Measurements from ENCODE around the gene C19orf73. TPM values are rescaled to one million over a fixed set of nuclear protein-coding genes. Genes with fewer than 3 reads are reported as not detected.
"Not testable (repeated sequence)": the region's sequence is repeated elsewhere in the genome, so short reads cannot be mapped to it uniquely, and the experiment has no call there.

Gene C19orf73
- total and polyA plus RNA-seq, 2 donors = 1.6 TPM; not detected in 1

DNA sequence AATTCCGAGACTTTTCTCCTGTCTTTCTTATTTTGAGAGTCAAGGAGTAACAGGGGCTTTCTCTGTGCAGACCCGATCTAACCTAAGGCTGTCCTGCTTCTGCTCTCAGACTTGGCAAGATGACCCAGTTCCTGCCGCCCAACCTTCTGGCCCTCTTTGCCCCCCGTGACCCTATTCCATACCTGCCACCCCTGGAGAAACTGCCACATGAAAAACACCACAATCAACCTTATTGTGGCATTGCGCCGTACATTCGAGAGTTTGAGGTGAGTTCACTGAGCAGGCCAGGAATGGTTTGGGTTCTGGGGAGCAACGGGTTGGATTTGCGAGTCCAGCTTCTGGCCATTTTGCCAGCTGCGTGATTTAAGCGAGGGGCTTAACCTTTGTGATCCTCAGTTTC is 32.6 kb downstream of the C19orf73 start:
- DNase-seq (ENCODE audit: extremely low spot score) = no peak
- H3K4me3 ChIP-seq (ENCODE audit: low read depth, low read length) = peak overlapping the region; percentile 86
- WGBS = 59% methylated on average over 11 of the region's 11 CpGs
- no peaks in the 10 kb centered on the region for H3K4me1 ChIP-seq (ENCODE audit: insufficient read depth)
- no peaks in the 10 kb centered on the region for H3K36me3 ChIP-seq (ENCODE audit: insufficient read depth)
- no peak overlapping the region for H3K27ac ChIP-seq (ENCODE audit: low read depth)

GRCh38 chr19:49085868-49086232 is 33.1 kb downstream of the C19orf73 start:
- Histone ChIP-seq H3K36me3 (ENCODE audit: insufficient read depth) (no peaks in the 10 kb centered on the region), H3K4me1 (ENCODE audit: insufficient read depth) (no peaks in the 10 kb centered on the region), H3K4me3 (ENCODE audit: low read depth, low read length) (peak overlapping the region; percentile 86), H3K27ac (ENCODE audit: low read depth) (no peak overlapping the region)
- WGBS = 1% methylated on average over 14 of the region's 14 CpGs
- no peak for DNase-seq (ENCODE audit: extremely low spot score)

GRCh38 chr19:49085020-49085867 is 33.7 kb downstream of the C19orf73 start, which contains the start of gene SNRNP70:
Gene SNRNP70 (plus strand): TSS chr19:49085451. CDS start chr19:49086415, 964 bp downstream.
- no peaks in the 10 kb centered on the region for H3K36me3 ChIP-seq (ENCODE audit: insufficient read depth)
- no peaks in the 10 kb centered on the region for H3K4me1 ChIP-seq (ENCODE audit: insufficient read depth)
- WGBS = under 1% methylated on average over 89 of the region's 89 CpGs
- H3K27ac ChIP-seq (ENCODE audit: low read depth) = peak within 1 kb of the TSS; percentile 88
- H3K4me3 ChIP-seq (ENCODE audit: low read depth, low read length) = peak within 1 kb of the TSS; percentile 86
- peak; percentile 99 for DNase-seq (ENCODE audit: extremely low spot score)

DNA sequence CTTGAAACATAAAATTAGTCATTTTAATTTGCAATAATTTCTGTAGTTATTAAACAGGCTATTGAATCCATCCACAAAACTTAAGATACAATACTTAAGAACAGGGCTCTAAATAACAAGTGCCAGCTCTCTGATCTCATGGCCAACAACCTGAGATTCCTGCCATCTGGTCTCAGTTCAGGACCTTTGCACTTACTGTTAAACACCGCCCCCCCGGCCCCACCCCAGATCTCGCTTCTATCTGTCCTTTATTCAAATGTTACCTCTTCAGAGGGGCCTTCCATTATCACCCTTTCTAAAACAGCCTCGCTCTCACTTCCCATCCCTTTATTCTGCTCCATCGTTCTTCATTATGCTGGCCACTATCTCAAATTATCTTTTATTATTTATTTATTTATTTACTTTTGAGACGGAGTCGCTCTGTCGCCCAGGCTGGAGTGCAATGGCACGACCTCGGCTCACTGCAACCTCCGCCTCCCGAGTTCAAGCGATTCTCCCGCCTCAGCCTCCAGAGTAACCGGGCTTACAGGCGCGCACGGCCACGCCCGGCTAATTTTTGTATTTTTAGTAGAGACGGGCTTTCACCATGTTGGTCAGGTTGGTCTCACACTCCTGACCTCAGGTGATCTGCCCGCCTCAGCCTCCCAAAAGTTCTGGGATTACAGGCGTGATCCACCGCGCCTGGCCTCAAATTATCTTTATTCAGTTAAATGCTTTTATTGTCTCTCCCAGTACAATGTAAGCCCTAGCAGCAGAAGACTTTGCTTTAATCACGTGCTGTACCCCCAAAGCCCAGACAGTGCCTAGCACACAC is 34.5 kb downstream of the C19orf73 start:
- 64% methylated on average over 26 of the region's 26 CpGs for WGBS
- DNase-seq (ENCODE audit: extremely low spot score) = no peak
- H3K27ac ChIP-seq (ENCODE audit: low read depth) = peak overlapping the region; percentile 88
- no peaks in the 10 kb centered on the region for H3K4me1 ChIP-seq (ENCODE audit: insufficient read depth)
- H3K4me3 ChIP-seq (ENCODE audit: low read depth, low read length) = no peak overlapping the region
- H3K36me3 ChIP-seq (ENCODE audit: insufficient read depth) = no peaks in the 10 kb centered on the region

DNA sequence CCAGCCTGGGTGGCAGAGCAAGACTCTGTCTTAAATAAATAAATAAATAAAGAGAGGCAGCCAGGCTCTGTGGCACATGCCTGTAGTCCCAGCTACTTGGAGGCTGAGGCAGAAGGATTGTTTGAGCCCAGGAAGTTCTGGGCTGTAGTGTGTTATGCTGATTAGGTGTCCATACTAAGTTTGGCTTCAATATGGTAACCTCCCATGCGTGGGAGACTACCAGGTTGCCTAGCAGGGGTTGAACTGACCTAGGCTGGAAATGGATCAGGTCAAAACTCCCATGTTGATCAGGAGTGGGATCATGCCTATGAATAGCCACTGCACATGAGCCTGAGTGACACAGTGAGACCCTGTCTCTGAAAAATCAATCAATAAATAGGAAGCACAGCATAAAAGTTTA is 37.7 kb downstream of the C19orf73 start:
- 76% methylated on average over 1 of the region's 1 CpG for WGBS
- Histone ChIP-seq H3K27ac (ENCODE audit: low read depth) (no peak overlapping the region), H3K4me3 (ENCODE audit: low read depth, low read length) (no peak overlapping the region), H3K36me3 (ENCODE audit: insufficient read depth) (no peaks in the 10 kb centered on the region), H3K4me1 (ENCODE audit: insufficient read depth) (no peaks in the 10 kb centered on the region)
- DNase-seq (ENCODE audit: extremely low spot score) = no peak

- WGBS = 90% methylated on average over 4 of the region's 4 CpGs
Measured at GRCh38 chr19:49080392-49080791, 38.6 kb downstream of the C19orf73 start.

DNA sequence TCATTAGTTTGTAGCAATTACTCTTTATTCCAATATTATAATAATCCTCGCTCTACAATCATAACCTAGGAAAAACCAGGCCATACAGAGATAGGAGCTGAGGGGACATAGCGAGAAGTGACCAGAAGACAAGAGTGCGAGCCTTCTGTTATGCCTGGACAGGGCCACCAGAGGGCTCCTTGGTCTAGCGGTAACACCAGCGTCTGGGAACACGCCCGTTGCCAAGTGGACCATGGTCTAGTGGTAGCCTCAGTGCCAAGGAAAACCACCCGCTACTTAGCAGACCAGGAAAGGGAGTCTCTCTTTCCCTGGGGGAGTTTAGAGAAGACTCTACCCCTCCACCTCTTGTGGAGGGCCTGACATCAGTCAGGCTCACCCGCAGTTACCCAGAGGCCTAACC is 44.1 kb downstream of the C19orf73 start:
- not testable (repeated sequence) for DNase-seq (ENCODE audit: extremely low spot score); H3K4me1 ChIP-seq (ENCODE audit: insufficient read depth); H3K27ac ChIP-seq (ENCODE audit: low read depth); H3K4me3 ChIP-seq (ENCODE audit: low read depth, low read length); H3K36me3 ChIP-seq (ENCODE audit: insufficient read depth)
- 16% methylated on average over 9 of the region's 9 CpGs for WGBS

More at GRCh38 chr19:49080392-49080791, 38.6 kb downstream of the C19orf73 start:
- Histone ChIP-seq H3K27ac (ENCODE audit: low read depth) (no peak overlapping the region), H3K36me3 (ENCODE audit: insufficient read depth) (no peaks in the 10 kb centered on the region), H3K4me1 (ENCODE audit: insufficient read depth) (no peaks in the 10 kb centered on the region), H3K4me3 (ENCODE audit: low read depth, low read length) (no peak overlapping the region)
- DNase-seq (ENCODE audit: extremely low spot score) = no peak

DNA sequence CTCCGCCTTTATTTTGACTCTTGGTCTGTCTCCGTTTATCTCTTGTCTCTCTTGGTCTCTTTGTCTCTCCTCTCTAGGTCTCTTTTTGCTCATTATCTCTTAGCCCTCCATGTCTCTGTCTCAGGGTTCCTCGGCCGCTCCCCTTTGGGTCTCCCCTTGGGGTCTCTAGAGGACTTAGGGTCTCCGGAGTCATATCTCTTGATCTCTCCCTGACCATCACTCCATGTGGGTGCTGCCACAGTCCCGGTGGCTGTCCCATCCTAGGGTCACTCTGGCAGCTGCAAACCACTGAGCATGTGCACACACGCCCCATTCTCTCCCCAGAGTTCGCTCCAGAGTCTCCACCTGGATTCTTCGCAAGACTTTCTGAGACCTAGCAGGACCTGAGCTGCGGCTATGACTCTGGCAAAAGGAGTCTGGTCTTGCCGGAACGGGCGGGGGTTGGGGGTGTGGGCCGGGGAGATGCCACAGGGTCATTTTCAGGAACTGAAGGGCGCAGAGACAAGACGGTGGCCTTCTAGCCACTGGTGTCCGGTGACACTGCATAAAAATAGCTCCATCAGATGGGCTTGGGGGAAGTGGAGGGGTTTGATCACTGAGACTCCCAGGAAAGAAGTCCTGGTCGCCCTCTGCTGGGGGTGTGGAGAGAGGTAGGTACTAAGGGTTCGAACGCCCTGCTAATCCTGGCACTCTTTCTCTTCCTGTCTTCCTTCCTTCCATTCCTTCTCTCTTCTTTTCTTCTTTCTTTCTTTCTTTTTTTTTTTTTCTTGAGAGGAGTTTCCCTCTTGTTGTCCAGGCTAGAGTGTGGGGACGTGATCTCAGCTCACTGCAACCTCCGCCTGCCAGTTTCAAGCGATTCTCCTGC is 45.2 kb downstream of the C19orf73 start:
- Histone ChIP-seq H3K36me3 (ENCODE audit: insufficient read depth) (no peaks in the 10 kb centered on the region), H3K27ac (ENCODE audit: low read depth) (no peak overlapping the region), H3K4me1 (ENCODE audit: insufficient read depth) (no peaks in the 10 kb centered on the region), H3K4me3 (ENCODE audit: low read depth, low read length) (no peak overlapping the region)
- WGBS = 61% methylated on average over 23 of the region's 23 CpGs
- no peak for DNase-seq (ENCODE audit: extremely low spot score)

- no peak for DNase-seq (ENCODE audit: extremely low spot score)
- no peaks in the 10 kb centered on the region for H3K4me1 ChIP-seq (ENCODE audit: insufficient read depth)
- no peak overlapping the region for H3K27ac ChIP-seq (ENCODE audit: low read depth)
- no peaks in the 10 kb centered on the region for H3K36me3 ChIP-seq (ENCODE audit: insufficient read depth)
- no peak overlapping the region for H3K4me3 ChIP-seq (ENCODE audit: low read depth, low read length)
- 3% methylated on average over 93 of the region's 93 CpGs for WGBS
Measured at GRCh38 chr19:49071860-49072547, 46.9 kb downstream of the C19orf73 start.

GRCh38 chr19:49070416-49070815 is 48.5 kb downstream of the C19orf73 start:
- no peaks in the 10 kb centered on the region for H3K36me3 ChIP-seq (ENCODE audit: insufficient read depth)
- DNase-seq (ENCODE audit: extremely low spot score) = no peak
- no peak overlapping the region for H3K27ac ChIP-seq (ENCODE audit: low read depth)
- no peaks in the 10 kb centered on the region for H3K4me1 ChIP-seq (ENCODE audit: insufficient read depth)
- H3K4me3 ChIP-seq (ENCODE audit: low read depth, low read length) = no peak overlapping the region
- WGBS = 95% methylated on average over 21 of the region's 21 CpGs

DNA sequence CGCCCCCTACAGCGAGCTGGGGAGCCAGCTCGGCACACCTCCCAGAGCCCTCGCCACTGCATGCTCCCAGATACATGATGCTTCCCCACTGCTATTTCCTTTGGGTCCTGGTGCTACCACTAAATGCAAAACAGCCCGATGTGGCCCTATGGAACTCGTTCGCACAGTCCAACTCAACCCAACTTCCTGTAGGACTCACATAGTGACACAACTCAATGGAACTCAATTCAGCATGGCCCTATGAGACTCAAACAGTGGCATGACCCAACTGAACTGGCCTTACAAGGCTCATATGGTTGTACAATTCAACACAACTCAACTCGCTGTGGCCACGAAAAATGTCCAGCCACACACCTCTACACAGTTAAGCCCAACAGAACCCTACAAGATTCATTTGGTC is 49.9 kb downstream of the C19orf73 start:
- no peaks in the 10 kb centered on the region for H3K4me1 ChIP-seq (ENCODE audit: insufficient read depth)
- no peak overlapping the region for H3K4me3 ChIP-seq (ENCODE audit: low read depth, low read length)
- H3K36me3 ChIP-seq (ENCODE audit: insufficient read depth) = no peaks in the 10 kb centered on the region
- 92% methylated on average over 9 of the region's 9 CpGs for WGBS
- H3K27ac ChIP-seq (ENCODE audit: low read depth) = no peak overlapping the region
- no peak for DNase-seq (ENCODE audit: extremely low spot score)

Data from urinary bladder (tissue), 4 donors.